SK-N-SH (cell line): ENCODE results near the gene PRMT7. TPM values are rescaled to one million over a fixed set of nuclear protein-coding genes. Genes with fewer than 3 reads are reported as not detected.

Experiments used
- CTCF ChIA-PET: fragments of 300-600, 350-600 bp; formaldehyde crosslinking; extraction: SDS; loops from one replicate; lab custom pipeline; 2021; lab: Yijun Ruan, JAX
- POLR2A ChIA-PET: fragments of 350-600 bp; sonication (Branson Sonifier 250); formaldehyde crosslinking; extraction: SDS; loops from one replicate; lab custom pipeline; 2020; ENCODE audit warnings: antibody characterized with exemption, inconsistent platforms; lab: Yijun Ruan, JAX
- DNase-seq: peaks from one replicate; pipeline ENCODE4 v3.0.0; 2012
- H2AFZ ChIP-seq: fragments of 200-600 bp; sonication (generic); 2 replicates; pipeline ENCODE4 v1.8.1; 2016; ENCODE audit warnings: antibody characterized with exemption, mild to moderate bottlenecking, low read depth
- H3F3A ChIP-seq: fragments of 200-600 bp; sonication (generic); replicated peaks from 2 replicates; pipeline ENCODE3; 2016; ENCODE audit warnings: antibody characterized with exemption, mild to moderate bottlenecking; ENCODE audit not compliant: insufficient read depth
- H3K27ac ChIP-seq, 2 experiments: fragments of 200-500 bp in 1 of 2; fragments of 200-600 bp in 1 of 2; sonication (Bioruptor generic) in 1 of 2; sonication (generic), shearing (Covaris generic) in 1 of 2; 2 replicates each; pipeline versions ENCODE4 v1.5.1 to v1.6.1; 2014 to 2016; ENCODE audit warnings: low read depth in 2 of 2, inconsistent platforms in 1 of 2, low read length in 1 of 2, mild to moderate bottlenecking in 1 of 2, mixed read lengths in 1 of 2
- H3K27me3 ChIP-seq: fragments of 200-600 bp; sonication (generic), shearing (Covaris generic); 2 replicates; pipeline ENCODE4 v1.6.1; 2016; ENCODE audit warnings: mixed run types; ENCODE audit not compliant: insufficient read depth
- H3K36me3 ChIP-seq, 2 experiments: fragments of 200-500 bp in 1 of 2; fragments of 200-600 bp in 1 of 2; sonication (Bioruptor generic) in 1 of 2; sonication (generic) in 1 of 2; replicated peaks in 1 of 2; 2 replicates each; pipeline versions ENCODE3 to v1.5.1; 2014 to 2016; ENCODE audit warnings: low read length in 1 of 2, mild to moderate bottlenecking in 1 of 2; ENCODE audit not compliant: insufficient read depth in 2 of 2, control insufficient read depth in 1 of 2
- H3K4me1 ChIP-seq, 2 experiments: fragments of 200-500 bp in 1 of 2; fragments of 200-600 bp in 1 of 2; sonication (Bioruptor generic) in 1 of 2; sonication (generic), shearing (Covaris generic) in 1 of 2; 2 replicates each; pipeline versions ENCODE4 v1.5.1 to v1.6.1; 2014 to 2016; ENCODE audit warnings: low read depth in 1 of 2, low read length in 1 of 2, mixed run types in 1 of 2; ENCODE audit not compliant: insufficient read depth in 2 of 2, control insufficient read depth in 1 of 2
- H3K4me2 ChIP-seq: fragments of 200-600 bp; sonication (generic), shearing (Covaris generic); 2 replicates; pipeline ENCODE4 v1.6.1; 2017; ENCODE audit warnings: mixed run types
- H3K4me3 ChIP-seq, 2 experiments: fragments of 200-500 bp in 1 of 2; fragments of 200-600 bp in 1 of 2; sonication (Bioruptor generic) in 1 of 2; sonication (generic), shearing (Covaris generic) in 1 of 2; 2 replicates each; pipeline versions ENCODE4 v1.5.1 to v1.8.1; 2014 to 2016; ENCODE audit warnings: low read depth in 2 of 2, inconsistent platforms in 1 of 2, low read length in 1 of 2, mild to moderate bottlenecking in 1 of 2, mixed read lengths in 1 of 2, moderate library complexity in 1 of 2
- H3K79me2 ChIP-seq: fragments of 200-600 bp; sonication (generic); 2 replicates; pipeline ENCODE4 v1.8.1; 2017; ENCODE audit warnings: mild to moderate bottlenecking; ENCODE audit not compliant: insufficient read depth
- H3K9ac ChIP-seq: fragments of 200-600 bp; sonication (generic); 2 replicates; pipeline ENCODE4 v1.6.1; 2017; ENCODE audit warnings: mixed run types
- H3K9me2 ChIP-seq: fragments of 200-600 bp; sonication (generic); 2 replicates; pipeline ENCODE4 v1.6.1; 2017; ENCODE audit warnings: mixed run types
- H3K9me3 ChIP-seq: fragments of 200-600 bp; sonication (generic); 2 replicates; pipeline ENCODE4 v1.6.1; 2017; ENCODE audit warnings: mixed run types, mild to moderate bottlenecking, moderate library complexity
- H4K20me1 ChIP-seq: fragments of 200-600 bp; sonication (generic); 2 replicates; pipeline ENCODE4 v1.6.1; 2017; ENCODE audit warnings: mild to moderate bottlenecking, mixed run types; ENCODE audit not compliant: insufficient read depth
- ELF1 ChIP-seq: IDR thresholded peaks from 2 replicates; pipeline ENCODE4 v1.4.0; 2012
- EZH2phosphoT487 ChIP-seq: fragments of 200-600 bp; sonication (generic); IDR thresholded peaks from 2 replicates; pipeline ENCODE4 v1.6.1; 2017; ENCODE audit warnings: low read depth, mixed run types, mild to moderate bottlenecking, antibody characterized with exemption, moderate library complexity, borderline replicate concordance
- FOXJ3 ChIP-seq: sonication (generic); formaldehyde crosslinking; IDR thresholded peaks from 2 replicates; pipeline ENCODE4 v1.5.1; 2020; ENCODE audit warnings: mild to moderate bottlenecking, missing genetic modification reagents
- GATA2 ChIP-seq: sonication (generic); formaldehyde crosslinking; IDR thresholded peaks from 2 replicates; pipeline ENCODE4 v1.5.0; 2020; ENCODE audit warnings: mild to moderate bottlenecking, missing genetic modification reagents
- NFIC ChIP-seq: IDR thresholded peaks from 2 replicates; pipeline ENCODE4 v1.4.0; 2012; ENCODE audit warnings: borderline replicate concordance
- RCOR1 ChIP-seq: fragments of 150-350 bp; IDR thresholded peaks from 2 replicates; pipeline ENCODE4 v1.6.1; 2017; ENCODE audit warnings: antibody characterized with exemption, low read length
- RFX5 ChIP-seq: IDR thresholded peaks from 2 replicates; pipeline ENCODE4 v1.6.1; 2012; ENCODE audit warnings: mild to moderate bottlenecking, improper control_type of control experiment, low read length
- SIN3A ChIP-seq: IDR thresholded peaks from 2 replicates; pipeline ENCODE4 v1.6.1; 2012; ENCODE audit warnings: low read depth, mild to moderate bottlenecking, low read length, moderate library complexity, borderline replicate concordance
- SMC3 ChIP-seq: IDR thresholded peaks from 2 replicates; pipeline ENCODE4 v1.6.1; 2012; ENCODE audit warnings: low read depth, low read length, improper control_type of control experiment
- TCF12 ChIP-seq: IDR thresholded peaks from 2 replicates; pipeline ENCODE4 v1.4.0; 2012
- TEAD4 ChIP-seq: IDR thresholded peaks from 2 replicates; pipeline ENCODE4 v1.4.0; 2012; ENCODE audit warnings: mild to moderate bottlenecking, borderline replicate concordance; ENCODE audit not compliant: insufficient read depth
- USF2 ChIP-seq: fragments of 150-350 bp; IDR thresholded peaks from 2 replicates; pipeline ENCODE4 v1.6.1; 2017; ENCODE audit warnings: antibody characterized with exemption, low read length, low read depth, borderline replicate concordance
- YY1 ChIP-seq: IDR thresholded peaks from 2 replicates; pipeline ENCODE4 v1.4.0; 2012; ENCODE audit warnings: low read depth, mild to moderate bottlenecking
- WGBS: methylation state at CpG from one replicate; pipeline ENCODE4 v1.1.6; 2017; ENCODE audit warnings: low lambda C conversion rate; 5-methylcytosine and 5-hydroxymethylcytosine counted together
- polyA plus RNA-seq, 3 experiments: library from polyadenylated mRNA; depleted of rRNA; stranded (reverse); fragments of >200 nt; gene quantifications; 2 replicates each; pipeline ENCODE4 v1.2.3, GENCODE V29; 2012

PRMT7 gene
- polyA plus RNA-seq, 1 of the 3 experiments (the other 2 are of a cell fraction) = 46.0 TPM

GRCh38 chr16:68380348-68380670, 69.5 kb downstream of the PRMT7 start:
- peaks cover 1% of the 10 kb centered on the region; the same call in 1 of the 2 replicates for H3K27me3 ChIP-seq

GRCh38 chr16:68380676-68381362, 70.0 kb downstream of the PRMT7 start:
- Histone ChIP-seq H3K36me3 (no peaks in the 10 kb centered on the region), H3F3A (no peaks in the 10 kb centered on the region), H3K9ac (no peak overlapping the region), H3K79me2 (no peaks in the 10 kb centered on the region), H2AFZ (no peak overlapping the region), H3K9me3 (no peaks in the 10 kb centered on the region), H3K27me3 (peaks cover 7% of the 10 kb centered on the region; the same call in 1 of the 2 replicates), H3K4me1 (peaks cover 0 to 19% of the 10 kb centered on the region in 2 experiments; a peak in 1 of 4 replicates), H3K4me2 (no peak overlapping the region), H3K9me2 (no peaks in the 10 kb centered on the region), H3K27ac (no peak overlapping the region), H4K20me1 (no peaks in the 10 kb centered on the region), H3K4me3 (no peak overlapping the region)
- DNase-seq = no peak
- 74% methylated on average over 10 of the region's 10 CpGs for WGBS
- ChIA-PET POLR2A (no interaction called here), CTCF (interaction anchor here (0.8 to 2.0 kb wide), 4 partner anchors 24 to 52 kb away, joined by 3 to 9 read pairs (median 4); no protein-coding TSS in a partner anchor)
- no peak for TF ChIP-seq USF2
- TF ChIP-seq EZH2phosphoT487 = no peak
- no peak for TF ChIP-seq FOXJ3
- no peak for TF ChIP-seq YY1
- TF ChIP-seq ELF1 = no peak
- no peak for TF ChIP-seq RCOR1
- no peak for TF ChIP-seq SMC3
- TF ChIP-seq TEAD4 = no peak
- no peak for TF ChIP-seq SIN3A
- no peak for TF ChIP-seq NFIC
- TF ChIP-seq RFX5 = no peak

More at GRCh38 chr16:68380348-68380670, 69.5 kb downstream of the PRMT7 start:
- Histone ChIP-seq H3K9me3 (no peaks in the 10 kb centered on the region), H3K4me1 (peaks cover 0 to 19% of the 10 kb centered on the region in 2 experiments; a peak in 1 of 4 replicates), H3K4me3 (no peak overlapping the region), H3K27ac (no peak overlapping the region), H4K20me1 (no peaks in the 10 kb centered on the region), H3F3A (no peaks in the 10 kb centered on the region), H3K9me2 (no peaks in the 10 kb centered on the region), H3K79me2 (no peaks in the 10 kb centered on the region), H3K36me3 (no peaks in the 10 kb centered on the region), H3K4me2 (no peak overlapping the region), H3K9ac (no peak overlapping the region), H2AFZ (no peak overlapping the region)
- TF ChIP-seq GATA2 (CRISPR knock-in tag) (no peak), TCF12 (no peak), TEAD4 (no peak)
- WGBS = 44% methylated on average over 2 of the region's 5 CpGs
- ChIA-PET CTCF (interaction anchor here (1.0 kb wide), 1 partner anchor 141 kb away, joined by 3 read pairs; no protein-coding TSS in a partner anchor), POLR2A (no interaction called here)
- DNase-seq = no peak
